ENCODE results near the gene CDH11. TPM values are rescaled to one million over a fixed set of nuclear protein-coding genes. Genes with fewer than 3 reads are reported as not detected.

Gene CDH11
- total RNA-seq, 3 donors from 2014 or later = 41.8 to 70.0 (median 52.8) TPM

GRCh38 chr16:64990101-64990500, 131.8 kb downstream of the CDH11 start:
- H3K4me3 ChIP-seq = no peak overlapping the region
- H3K36me3 ChIP-seq = no peaks in the 10 kb centered on the region
- H3K27me3 ChIP-seq = no peaks in the 10 kb centered on the region
- intact Hi-C loops (cut with DNase I; ENCODE audit: low total_unique reads) = no loop called here
- H3K9me3 ChIP-seq = no peaks in the 10 kb centered on the region
- H3K27ac ChIP-seq = no peak overlapping the region
- no peaks in the 10 kb centered on the region for H3K4me1 ChIP-seq
- no peak for DNase-seq (ENCODE audit: low spot score in 2 of 2)
- TF ChIP-seq, protein P1, sequence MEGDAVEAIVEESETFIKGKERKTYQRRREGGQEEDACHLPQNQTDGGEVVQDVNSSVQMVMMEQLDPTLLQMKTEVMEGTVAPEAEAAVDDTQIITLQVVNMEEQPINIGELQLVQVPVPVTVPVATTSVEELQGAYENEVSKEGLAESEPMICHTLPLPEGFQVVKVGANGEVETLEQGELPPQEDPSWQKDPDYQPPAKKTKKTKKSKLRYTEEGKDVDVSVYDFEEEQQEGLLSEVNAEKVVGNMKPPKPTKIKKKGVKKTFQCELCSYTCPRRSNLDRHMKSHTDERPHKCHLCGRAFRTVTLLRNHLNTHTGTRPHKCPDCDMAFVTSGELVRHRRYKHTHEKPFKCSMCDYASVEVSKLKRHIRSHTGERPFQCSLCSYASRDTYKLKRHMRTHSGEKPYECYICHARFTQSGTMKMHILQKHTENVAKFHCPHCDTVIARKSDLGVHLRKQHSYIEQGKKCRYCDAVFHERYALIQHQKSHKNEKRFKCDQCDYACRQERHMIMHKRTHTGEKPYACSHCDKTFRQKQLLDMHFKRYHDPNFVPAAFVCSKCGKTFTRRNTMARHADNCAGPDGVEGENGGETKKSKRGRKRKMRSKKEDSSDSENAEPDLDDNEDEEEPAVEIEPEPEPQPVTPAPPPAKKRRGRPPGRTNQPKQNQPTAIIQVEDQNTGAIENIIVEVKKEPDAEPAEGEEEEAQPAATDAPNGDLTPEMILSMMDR (IDR thresholded peaks at IDR 0.05) = no peak
- no peak for TF ChIP-seq POLR2A (IDR thresholded peaks at IDR 0.05)
- TF ChIP-seq POLR2AphosphoS5 (IDR thresholded peaks at IDR 0.05) = no peak

- Histone ChIP-seq H3K36me3 (no peaks in the 10 kb centered on the region), H3K27me3 (no peaks in the 10 kb centered on the region), H3K9me3 (no peaks in the 10 kb centered on the region), H3K4me3 (no peak overlapping the region), H3K27ac (no peak overlapping the region), H3K4me1 (no peaks in the 10 kb centered on the region)
- DNase-seq (ENCODE audit: low spot score in 2 of 2) = no peak
- TF ChIP-seq, protein P1 (IDR thresholded peaks at IDR 0.05) = no peak
- no peak for TF ChIP-seq POLR2A (IDR thresholded peaks at IDR 0.05)
- TF ChIP-seq POLR2AphosphoS5 (IDR thresholded peaks at IDR 0.05) = no peak
- intact Hi-C loops (cut with DNase I; ENCODE audit: low total_unique reads) = no loop called here
These were observed 132.8 kb downstream of the CDH11 start for GRCh38 chr16:64989050-64989449.

DNA sequence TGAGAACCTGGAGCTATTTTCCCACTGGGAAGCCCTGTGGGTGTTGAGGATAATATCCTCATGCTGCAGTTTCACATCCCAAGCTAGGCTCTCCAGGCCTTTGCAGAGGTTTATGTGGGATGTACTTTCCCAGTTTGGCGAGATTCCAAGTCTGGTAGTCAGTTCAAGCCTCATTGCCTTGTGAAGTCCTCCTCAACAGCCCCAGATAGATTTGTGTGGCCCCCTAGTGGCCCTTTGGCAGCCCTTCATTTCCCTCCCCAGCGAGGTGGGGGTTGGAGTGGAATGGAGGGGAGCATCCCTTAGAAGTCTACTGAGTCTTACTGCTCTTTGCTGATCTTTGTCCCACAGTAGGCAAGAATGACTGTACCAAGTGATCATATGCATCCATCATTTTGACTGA, 137.9 kb downstream of the CDH11 start:
- TF ChIP-seq, protein P1 (IDR thresholded peaks at IDR 0.05) = peak in 1 of 3 donors; percentile 7
- TF ChIP-seq POLR2AphosphoS5 (IDR thresholded peaks at IDR 0.05) (no peak), POLR2A (IDR thresholded peaks at IDR 0.05) (no peak)
- no peak for DNase-seq (ENCODE audit: low spot score in 2 of 2)
- Histone ChIP-seq H3K27ac (peak overlapping the region in 1 of 2 donors; percentile 20), H3K9me3 (no peaks in the 10 kb centered on the region), H3K4me1 (no peaks in the 10 kb centered on the region), H3K36me3 (no peaks in the 10 kb centered on the region), H3K27me3 (no peaks in the 10 kb centered on the region), H3K4me3 (no peak overlapping the region)
- intact Hi-C loops (cut with DNase I; ENCODE audit: low total_unique reads) = loop anchor here (5.0 kb wide), 1 partner anchor 1268 kb away; no protein-coding TSS in a partner anchor

DNA sequence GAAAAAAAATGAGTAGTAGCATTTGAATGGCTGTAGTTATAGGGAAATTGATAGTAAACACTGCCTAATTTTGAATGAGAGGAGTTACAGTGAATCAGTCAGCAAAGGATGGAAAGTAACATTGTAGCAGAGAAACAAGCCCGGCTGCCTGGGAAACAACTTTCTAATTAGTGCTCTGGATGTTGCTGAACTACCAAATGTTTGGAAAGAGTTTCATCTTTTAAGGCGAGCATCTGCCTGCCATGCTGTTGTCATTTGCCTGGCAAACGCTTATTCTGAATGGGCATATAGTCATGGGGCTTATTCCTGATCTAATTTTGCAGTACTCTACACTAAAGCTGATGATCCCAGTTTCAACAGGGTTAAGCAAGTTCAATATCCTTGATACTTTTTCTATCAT, 138.6 kb downstream of the CDH11 start:
- intact Hi-C loops (cut with DNase I; ENCODE audit: low total_unique reads) = loop anchor here (5.0 kb wide), 1 partner anchor 1269 kb away; no protein-coding TSS in a partner anchor
- Histone ChIP-seq H3K4me1 (no peaks in the 10 kb centered on the region), H3K9me3 (no peaks in the 10 kb centered on the region), H3K36me3 (no peaks in the 10 kb centered on the region), H3K27me3 (no peaks in the 10 kb centered on the region), H3K4me3 (no peak overlapping the region), H3K27ac (no peak overlapping the region)
- TF ChIP-seq, protein P1 (IDR thresholded peaks at IDR 0.05) = no peak
- TF ChIP-seq POLR2AphosphoS5 (IDR thresholded peaks at IDR 0.05) = no peak
- no peak for TF ChIP-seq POLR2A (IDR thresholded peaks at IDR 0.05)
- no peak for DNase-seq (ENCODE audit: low spot score in 2 of 2)

GRCh38 chr16:64982581-64982980, 139.3 kb downstream of the CDH11 start:
- no peaks in the 10 kb centered on the region for H3K4me1 ChIP-seq
- intact Hi-C loops (cut with DNase I; ENCODE audit: low total_unique reads) = loop anchor here (5.0 kb wide), 1 partner anchor 1270 kb away; no protein-coding TSS in a partner anchor
- no peaks in the 10 kb centered on the region for H3K27me3 ChIP-seq
- TF ChIP-seq, protein P1 (IDR thresholded peaks at IDR 0.05) = no peak
- no peaks in the 10 kb centered on the region for H3K36me3 ChIP-seq
- no peaks in the 10 kb centered on the region for H3K9me3 ChIP-seq
- no peak overlapping the region for H3K4me3 ChIP-seq
- DNase-seq (ENCODE audit: low spot score in 2 of 2) = no peak
- H3K27ac ChIP-seq = no peak overlapping the region

All from breast epithelium (tissue), 4 donors.